OCI-LY7 (cell line): ENCODE measurements around the gene TEX14.

Experiments used
- EZH2phosphoT487 ChIP-seq: fragments of 200-600 bp; sonication (generic); IDR thresholded peaks from 2 replicates; pipeline ENCODE4 v1.6.1; 2018; ENCODE audit warnings: low read depth, borderline replicate concordance, mild to moderate bottlenecking, mixed run types, antibody characterized with exemption, low read length, moderate library complexity, mixed read lengths
- TF ChIP-seq, protein P1 (sequence below): fragments of 200-600 bp; sonication (generic); conservative IDR thresholded peaks from 2 replicates; pipeline ENCODE4 v1.5.1; 2014; ENCODE audit warnings: mild to moderate bottlenecking, antibody characterized with exemption, low read length, moderate library complexity, mixed read lengths

DNA sequence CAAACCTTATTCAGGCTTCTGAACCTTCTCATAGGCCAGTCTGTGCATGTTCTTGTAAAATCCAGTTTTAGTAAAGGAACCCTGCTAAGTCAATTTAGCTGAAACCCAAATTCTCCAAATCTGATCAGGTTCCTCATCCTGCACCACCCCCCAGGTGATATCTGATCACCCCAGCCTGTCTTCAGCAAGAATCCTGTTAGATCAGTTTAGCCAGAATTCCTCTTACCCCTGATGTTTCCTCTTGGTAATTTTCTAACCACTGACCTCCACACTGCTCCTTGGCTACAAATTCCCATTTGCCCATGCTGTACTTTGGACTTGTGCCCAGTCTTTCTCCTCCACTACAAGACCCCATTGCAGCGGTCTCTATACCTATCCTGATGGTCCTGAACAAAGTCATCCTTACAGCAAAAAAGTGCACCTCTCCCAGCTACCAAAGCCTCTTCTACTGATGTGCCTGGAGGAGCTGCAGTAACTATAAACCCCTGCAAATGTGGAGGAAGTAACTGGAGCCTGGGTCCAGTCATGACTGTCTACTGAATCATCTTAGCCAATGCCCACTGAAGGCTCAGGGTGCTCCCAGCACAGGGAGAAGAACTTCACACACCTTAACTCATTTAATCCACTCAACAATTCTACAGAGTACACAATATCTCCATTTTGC, 23.8 kb downstream of the TEX14 start:
- TF ChIP-seq, protein P1, sequence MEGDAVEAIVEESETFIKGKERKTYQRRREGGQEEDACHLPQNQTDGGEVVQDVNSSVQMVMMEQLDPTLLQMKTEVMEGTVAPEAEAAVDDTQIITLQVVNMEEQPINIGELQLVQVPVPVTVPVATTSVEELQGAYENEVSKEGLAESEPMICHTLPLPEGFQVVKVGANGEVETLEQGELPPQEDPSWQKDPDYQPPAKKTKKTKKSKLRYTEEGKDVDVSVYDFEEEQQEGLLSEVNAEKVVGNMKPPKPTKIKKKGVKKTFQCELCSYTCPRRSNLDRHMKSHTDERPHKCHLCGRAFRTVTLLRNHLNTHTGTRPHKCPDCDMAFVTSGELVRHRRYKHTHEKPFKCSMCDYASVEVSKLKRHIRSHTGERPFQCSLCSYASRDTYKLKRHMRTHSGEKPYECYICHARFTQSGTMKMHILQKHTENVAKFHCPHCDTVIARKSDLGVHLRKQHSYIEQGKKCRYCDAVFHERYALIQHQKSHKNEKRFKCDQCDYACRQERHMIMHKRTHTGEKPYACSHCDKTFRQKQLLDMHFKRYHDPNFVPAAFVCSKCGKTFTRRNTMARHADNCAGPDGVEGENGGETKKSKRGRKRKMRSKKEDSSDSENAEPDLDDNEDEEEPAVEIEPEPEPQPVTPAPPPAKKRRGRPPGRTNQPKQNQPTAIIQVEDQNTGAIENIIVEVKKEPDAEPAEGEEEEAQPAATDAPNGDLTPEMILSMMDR, result no peak
- no peak for TF ChIP-seq EZH2phosphoT487
